ENCODE data around the gene NIN.
"Not testable (repeated sequence)": the region's sequence is repeated elsewhere in the genome, so short reads cannot be mapped to it uniquely, and the experiment has no call there.

NIN gene

GRCh38 chr14:50820786-50821509 lies 10.0 kb downstream of the NIN start:
- no peak for DNase-seq (ENCODE audit: low spot score)

- DNase-seq (ENCODE audit: low spot score): not testable (repeated sequence)
Measured at GRCh38 chr14:50819303-50819702, 11.7 kb downstream of the NIN start.

- DNase-seq (ENCODE audit: low spot score): no peak
Measured at GRCh38 chr14:50816395-50817047, 14.4 kb downstream of the NIN start.

- DNase-seq (ENCODE audit: low spot score): not testable (repeated sequence)
Measured at GRCh38 chr14:50815526-50815925, 15.4 kb downstream of the NIN start.

- not testable (repeated sequence) for DNase-seq (ENCODE audit: low spot score)
Measured at GRCh38 chr14:50815058-50815457, 15.9 kb downstream of the NIN start.

GRCh38 chr14:50814161-50814560 lies 16.8 kb downstream of the NIN start:
- DNase-seq (ENCODE audit: low spot score): no peak

GRCh38 chr14:50813544-50813863 lies 17.5 kb downstream of the NIN start:
- DNase-seq (ENCODE audit: low spot score): no peak

- DNase-seq (ENCODE audit: low spot score): no peak
Measured at GRCh38 chr14:50812856-50813543, 18.0 kb downstream of the NIN start.

GRCh38 chr14:50812180-50812579 lies 18.8 kb downstream of the NIN start:
- no peak for DNase-seq (ENCODE audit: low spot score)

- DNase-seq (ENCODE audit: low spot score): no peak
Measured at GRCh38 chr14:50808053-50808452, 22.9 kb downstream of the NIN start.

GRCh38 chr14:50806241-50806933 lies 24.6 kb downstream of the NIN start:
- DNase-seq (ENCODE audit: low spot score): no peak

GRCh38 chr14:50805396-50805795 lies 25.6 kb downstream of the NIN start:
- DNase-seq (ENCODE audit: low spot score): no peak

GRCh38 chr14:50804181-50804721 lies 26.7 kb downstream of the NIN start:
- DNase-seq (ENCODE audit: low spot score): no peak

- DNase-seq (ENCODE audit: low spot score): no peak
Measured at GRCh38 chr14:50801706-50802105, 29.3 kb downstream of the NIN start.

GRCh38 chr14:50800032-50800431 lies 30.9 kb downstream of the NIN start:
- DNase-seq (ENCODE audit: low spot score): no peak

- no peak for DNase-seq (ENCODE audit: low spot score)
Measured at GRCh38 chr14:50798048-50798421, 32.9 kb downstream of the NIN start.

GRCh38 chr14:50797250-50798047 lies 33.5 kb downstream of the NIN start:
- DNase-seq (ENCODE audit: low spot score): no peak

GRCh38 chr14:50796390-50796789 lies 34.6 kb downstream of the NIN start:
- no peak for DNase-seq (ENCODE audit: low spot score)

GRCh38 chr14:50795909-50796308 lies 35.1 kb downstream of the NIN start:
- DNase-seq (ENCODE audit: low spot score): no peak

- DNase-seq (ENCODE audit: low spot score): no peak
Measured at GRCh38 chr14:50795142-50795541, 35.8 kb downstream of the NIN start.

- no peak for DNase-seq (ENCODE audit: low spot score)
Measured at GRCh38 chr14:50794068-50794645, 36.8 kb downstream of the NIN start.

All from HuH-7.5 (cell line).